Naive thymus-derived CD8-positive, alpha-beta T cell (primary cell): ENCODE measurements around the gene CUEDC2. TPM values are rescaled to one million over a fixed set of nuclear protein-coding genes. Genes with fewer than 3 reads are reported as not detected.
"Not testable (repeated sequence)": the region's sequence is repeated elsewhere in the genome, so short reads cannot be mapped to it uniquely, and the experiment has no call there.

Source experiments
- ATAC-seq, 2 donors: fragments of 150-1000 bp; cut with Tn5 transposase in 1 of 2; sonication (Bioruptor Pico), chemical (Tn5 transposase) in 1 of 2; 1 replicate in 1 of 2; 2 replicates in 1 of 2; pipeline ENCODE4 v1.10.0; 2021; ENCODE audit warnings: mild to moderate bottlenecking in 2 of 2, moderate library complexity in 2 of 2
- POLR2A ChIA-PET: fragments of 350-600 bp; sonication (Branson Sonifier 250); formaldehyde crosslinking; loops from one replicate; lab custom pipeline; 2021; ENCODE audit warnings: antibody characterized with exemption; lab: Charles Lee
- DNase-seq, 10 donors: peaks; one replicate each; pipeline versions ENCODE4 v3.0.0 to v3.0.0-alpha.2; 2020 to 2022
- H3K27ac Mint-ChIP-seq, 10 donors: one replicate each; pipeline ENCODE4 v1.8.0; 2020 to 2022; ENCODE audit warnings: mild to moderate bottlenecking in 10 of 10, mixed read lengths in 10 of 10, moderate library complexity in 4 of 10, inconsistent platforms in 1 of 10
- H3K27me3 Mint-ChIP-seq, 5 donors: one replicate each; pipeline ENCODE4 v1.8.0; 2021 to 2022; ENCODE audit warnings: mixed read lengths in 5 of 5
- H3K36me3 Mint-ChIP-seq, 3 donors: one replicate each; pipeline ENCODE4 v1.8.0; 2020 to 2022; ENCODE audit warnings: mixed read lengths in 3 of 3, mild to moderate bottlenecking in 2 of 3, inconsistent platforms in 1 of 3
- H3K4me1 Mint-ChIP-seq, 4 donors: one replicate each; pipeline ENCODE4 v1.8.0; 2021 to 2022; ENCODE audit warnings: mixed read lengths in 4 of 4
- H3K4me3 Mint-ChIP-seq, 10 donors: one replicate each; pipeline ENCODE4 v1.8.0; 2020 to 2022; ENCODE audit warnings: mild to moderate bottlenecking in 10 of 10, mixed read lengths in 10 of 10, moderate library complexity in 6 of 10, inconsistent platforms in 1 of 10
- H3K9me3 Mint-ChIP-seq, 9 donors: one replicate each; pipeline ENCODE4 v1.8.0; 2020 to 2022; ENCODE audit warnings: mixed read lengths in 9 of 9, mild to moderate bottlenecking in 3 of 9, inconsistent platforms in 1 of 9, moderate library complexity in 1 of 9
- polyA plus RNA-seq, 3 donors: library from polyadenylated mRNA; unstranded; fragments of 300-500 nt; fragmentation: Illumina TruSeq; gene quantifications; one replicate each; pipeline ENCODE4 v1.2.3, GENCODE V29; 2021
- total RNA-seq, 8 experiments: library from RNA in 2 of 8; stranded (reverse) in 2 of 8; gene quantifications; one replicate each; pipeline ENCODE4 v1.2.3 and lab custom pipeline; 2021 to 2026

CUEDC2 gene
- total and polyA plus RNA-seq, 5 experiments from 2014 or later, result 36.5 to 76.9 (median 60.6) TPM

GRCh38 chr10:102467318-102467717, 34.9 kb upstream of the CUEDC2 start:
- peaks cover 0 to 1% (median 0%) of the 10 kb centered on the region in 5 donors for H3K27me3 Mint-ChIP-seq
- ATAC-seq (no peak), DNase-seq (no peak)
- no peaks in the 10 kb centered on the region for H3K9me3 Mint-ChIP-seq
- H3K27ac Mint-ChIP-seq, result no peak overlapping the region
- no peak overlapping the region for H3K4me3 Mint-ChIP-seq
- peaks cover 12 to 18% (median 13%) of the 10 kb centered on the region in 4 donors for H3K4me1 Mint-ChIP-seq
- peaks cover 0 to 15% (median 5%) of the 10 kb centered on the region in 3 donors for H3K36me3 Mint-ChIP-seq
- POLR2A ChIA-PET, result interaction anchor here (2.6 kb wide), 1 partner anchor 17 kb away, joined by 12 read pairs; the partner anchor contains the start of gene C10orf95

DNA sequence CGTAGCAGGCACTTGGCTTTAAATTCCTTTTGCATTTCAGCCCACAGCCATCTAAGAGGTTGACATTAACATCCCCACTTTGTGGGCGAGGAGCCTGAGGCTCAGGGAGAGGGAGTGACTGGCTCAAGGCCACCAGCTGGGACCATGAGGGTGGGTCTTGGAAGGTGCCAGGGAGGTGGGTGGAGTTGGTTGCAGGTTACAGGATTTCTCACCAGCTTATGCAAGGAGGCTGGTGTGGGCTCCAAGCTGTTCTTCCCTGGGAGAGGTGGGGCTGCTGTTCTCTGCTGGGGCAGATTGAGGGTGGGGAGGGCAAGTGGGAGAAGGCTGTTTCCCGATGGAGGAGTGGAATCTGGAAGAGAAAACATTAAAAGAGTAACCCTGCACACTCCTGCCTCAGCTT, 33.1 kb upstream of the CUEDC2 start:
- Mint-ChIP-seq H3K4me1 (peaks cover 25 to 36% (median 31%) of the 10 kb centered on the region in 4 donors), H3K36me3 (peaks cover 0 to 15% (median 5%) of the 10 kb centered on the region in 3 donors), H3K4me3 (no peak overlapping the region), H3K27ac (peak overlapping the region in 1 of 10 donors; percentile 62), H3K9me3 (no peaks in the 10 kb centered on the region), H3K27me3 (peaks cover 0 to 1% (median 0%) of the 10 kb centered on the region in 5 donors)
- DNase-seq (no peak), ATAC-seq (no peak)
- POLR2A ChIA-PET, result interaction anchor here (2.6 kb wide), 1 partner anchor 15 kb away, joined by 12 read pairs; the partner anchor contains the start of gene C10orf95

GRCh38 chr10:102463983-102464382, 31.6 kb upstream of the CUEDC2 start:
- ATAC-seq, result no peak
- peaks cover 28 to 38% (median 31%) of the 10 kb centered on the region in 4 donors for H3K4me1 Mint-ChIP-seq
- peaks cover 0 to 10% (median under 1%) of the 10 kb centered on the region in 3 donors for H3K36me3 Mint-ChIP-seq
- POLR2A ChIA-PET, result interaction anchor here (0.7 to 1.4 kb wide), 4 partner anchors 33 to 83 kb away, joined by 4 to 5 read pairs (median 4); no protein-coding TSS in a partner anchor
- no peak overlapping the region for H3K27ac Mint-ChIP-seq
- peaks cover 0 to 1% (median 0%) of the 10 kb centered on the region in 5 donors for H3K27me3 Mint-ChIP-seq
- no peaks in the 10 kb centered on the region for H3K9me3 Mint-ChIP-seq
- DNase-seq, result no peak
- no peak overlapping the region for H3K4me3 Mint-ChIP-seq

DNA sequence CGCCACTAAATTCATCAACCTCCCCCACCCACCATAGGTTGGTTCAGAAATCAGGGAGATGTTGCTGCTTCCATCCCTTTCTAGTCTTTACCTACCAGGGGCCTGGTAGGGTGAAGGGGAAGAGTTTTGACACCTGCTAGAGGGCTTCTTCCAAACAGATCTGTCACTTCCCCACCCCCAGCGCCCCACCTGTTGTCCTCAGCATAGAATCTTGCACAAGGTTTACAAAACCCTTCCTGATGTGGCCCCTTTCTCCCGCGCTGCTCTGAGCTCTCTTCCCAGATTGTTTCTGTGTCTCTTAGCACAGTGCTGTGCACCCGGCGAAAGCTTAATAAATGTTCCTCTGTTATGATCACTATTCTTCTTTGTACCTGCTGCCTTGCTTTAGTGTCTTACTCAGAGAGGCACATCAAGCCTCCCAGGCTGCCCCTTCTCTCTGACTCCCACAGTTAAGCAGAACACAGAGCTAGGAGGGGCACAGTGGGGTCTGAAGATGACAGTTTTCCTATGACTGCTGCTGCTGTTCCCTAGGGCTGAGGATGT, 30.2 kb upstream of the CUEDC2 start:
- no peak for ATAC-seq
- POLR2A ChIA-PET, result interaction anchor here (0.7 to 5.4 kb wide), 7 partner anchors 12 to 233 kb away, joined by 3 to 109 read pairs (median 18); partner anchors contain the start of genes C10orf95 and CUEDC2
- peaks cover 0 to 6% (median 0%) of the 10 kb centered on the region in 3 donors for H3K36me3 Mint-ChIP-seq

DNA sequence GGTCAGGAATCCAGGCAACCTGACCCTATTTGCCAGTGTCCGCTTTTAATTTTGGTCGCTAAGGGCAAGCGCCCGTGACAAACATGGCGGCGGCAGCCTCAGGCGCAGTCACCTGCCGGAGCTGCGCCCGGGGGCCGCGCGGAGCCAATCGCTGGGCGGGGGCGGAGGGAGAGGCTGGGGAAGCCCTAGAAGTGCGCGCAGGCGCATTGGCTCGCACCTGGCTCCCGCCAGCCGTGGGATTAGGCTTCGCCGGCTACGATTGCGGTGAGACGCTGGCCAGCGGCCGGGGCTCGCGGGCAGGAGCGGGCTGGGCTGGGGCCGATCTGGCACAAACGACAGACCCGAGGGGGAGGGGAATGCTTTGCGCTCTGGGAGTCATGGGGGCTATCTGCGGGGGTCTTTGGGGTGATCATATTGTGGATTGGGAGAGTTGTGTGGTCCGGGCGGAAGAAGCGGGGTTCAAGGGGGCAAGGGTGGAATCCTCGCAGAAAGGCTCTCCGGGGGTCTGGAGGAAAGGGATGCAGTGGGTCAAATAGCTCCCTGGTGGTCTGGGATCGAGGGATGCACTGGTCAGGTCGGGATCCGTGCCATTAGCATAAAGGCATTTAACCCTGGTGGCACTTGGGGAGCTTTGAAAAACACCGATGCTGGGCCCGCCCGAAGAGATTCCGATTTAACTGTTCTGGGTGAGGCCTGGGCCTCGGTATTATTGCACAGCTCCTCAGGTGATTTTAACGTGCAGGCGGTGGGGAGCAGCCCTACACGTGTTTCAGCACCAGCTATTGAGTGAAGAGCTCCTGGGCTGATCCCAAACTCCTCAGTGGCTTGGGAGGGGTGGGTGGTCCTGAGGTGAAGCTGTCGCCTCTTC, 29.0 kb upstream of the CUEDC2 start:
- H3K27me3 Mint-ChIP-seq, result peaks cover 0 to 1% (median 0%) of the 10 kb centered on the region in 5 donors
- POLR2A ChIA-PET, result interaction anchor here (0.5 to 5.4 kb wide), 13 partner anchors 11 to 296 kb away, joined by 3 to 109 read pairs (median 8); partner anchors contain the start of genes ACTR1A, C10orf95, CUEDC2 and FBXL15

More for the DNA sequence above, 30.2 kb upstream of the CUEDC2 start:
- Mint-ChIP-seq H3K27me3 (peaks cover 0 to 1% (median 0%) of the 10 kb centered on the region in 5 donors), H3K9me3 (no peaks in the 10 kb centered on the region), H3K4me1 (peaks cover 28 to 42% (median 30%) of the 10 kb centered on the region in 4 donors), H3K27ac (peak overlapping the region in 4 of 10 donors; percentile 17 to 86 (median 51)), H3K4me3 (peak overlapping the region in 9 of 10 donors; percentile 63 to 98 (median 91))
- no peak for DNase-seq

GRCh38 chr10:102460836-102461186, 28.4 kb upstream of the CUEDC2 start:
- peak in 1 of 2 donors; percentile 18 for ATAC-seq
- H3K4me3 Mint-ChIP-seq, result peak overlapping the region; percentile 86 to 98 (median 92)
- H3K9me3 Mint-ChIP-seq, result no peaks in the 10 kb centered on the region
- no peak for DNase-seq
- peaks cover 28 to 44% (median 32%) of the 10 kb centered on the region in 4 donors for H3K4me1 Mint-ChIP-seq
- POLR2A ChIA-PET, result interaction anchor here (0.7 to 5.4 kb wide), 12 partner anchors 11 to 213 kb away, joined by 3 to 109 read pairs (median 9); partner anchors contain the start of genes ACTR1A, C10orf95, CUEDC2 and FBXL15
- H3K27me3 Mint-ChIP-seq, result peaks cover 0 to 1% (median 0%) of the 10 kb centered on the region in 5 donors
- peaks cover 0 to 3% (median 3%) of the 10 kb centered on the region in 3 donors for H3K36me3 Mint-ChIP-seq
- peak overlapping the region; percentile 57 to 91 (median 86) for H3K27ac Mint-ChIP-seq

More for the DNA sequence above, 29.0 kb upstream of the CUEDC2 start:
- H3K27ac Mint-ChIP-seq, result peak overlapping the region; percentile 73 to 93 (median 86)
- no peaks in the 10 kb centered on the region for H3K9me3 Mint-ChIP-seq
- peak overlapping the region; percentile 86 to 98 (median 92) for H3K4me3 Mint-ChIP-seq
- peak; percentile 85 to 95 (median 90) for DNase-seq
- H3K4me1 Mint-ChIP-seq, result peaks cover 28 to 44% (median 32%) of the 10 kb centered on the region in 4 donors
- peaks cover 0 to 2% (median under 1%) of the 10 kb centered on the region in 3 donors for H3K36me3 Mint-ChIP-seq
- ATAC-seq, result peak; percentile 99 to 100

GRCh38 chr10:102458656-102459055, 26.3 kb upstream of the CUEDC2 start:
- Mint-ChIP-seq H3K4me1 (peaks cover 27 to 43% (median 35%) of the 10 kb centered on the region in 4 donors), H3K36me3 (peaks cover 0 to 9% (median 3%) of the 10 kb centered on the region in 3 donors), H3K4me3 (peak overlapping the region in 1 of 10 donors; percentile 48), H3K9me3 (no peaks in the 10 kb centered on the region), H3K27me3 (peaks cover 0 to under 1% (median 0%) of the 10 kb centered on the region in 5 donors), H3K27ac (peak overlapping the region in 4 of 10 donors; percentile 44 to 88 (median 70))
- ATAC-seq (no peak), DNase-seq (no peak)
- POLR2A ChIA-PET, result interaction anchor here (0.7 to 5.4 kb wide), 3 partner anchors 9 to 193 kb away, joined by 3 to 109 read pairs (median 10); partner anchors contain the start of genes C10orf95 and CUEDC2

- Mint-ChIP-seq H3K4me1 (peaks cover 24 to 42% (median 34%) of the 10 kb centered on the region in 4 donors), H3K4me3 (peak overlapping the region in 2 of 10 donors; percentile 10 to 41), H3K27ac (peak overlapping the region in 9 of 10 donors; percentile 38 to 86 (median 56)), H3K27me3 (no peaks in the 10 kb centered on the region), H3K36me3 (peaks cover 0 to 15% (median 3%) of the 10 kb centered on the region in 3 donors), H3K9me3 (no peaks in the 10 kb centered on the region)
- ATAC-seq, result no peak
- no peak for DNase-seq
- POLR2A ChIA-PET, result interaction anchor here (0.6 to 2.5 kb wide), 2 partner anchors 9 to 25 kb away, joined by 4 to 10 read pairs; partner anchors contain the start of gene CUEDC2
Observed at GRCh38 chr10:102457591-102458150, 25.3 kb upstream of the CUEDC2 start.

DNA sequence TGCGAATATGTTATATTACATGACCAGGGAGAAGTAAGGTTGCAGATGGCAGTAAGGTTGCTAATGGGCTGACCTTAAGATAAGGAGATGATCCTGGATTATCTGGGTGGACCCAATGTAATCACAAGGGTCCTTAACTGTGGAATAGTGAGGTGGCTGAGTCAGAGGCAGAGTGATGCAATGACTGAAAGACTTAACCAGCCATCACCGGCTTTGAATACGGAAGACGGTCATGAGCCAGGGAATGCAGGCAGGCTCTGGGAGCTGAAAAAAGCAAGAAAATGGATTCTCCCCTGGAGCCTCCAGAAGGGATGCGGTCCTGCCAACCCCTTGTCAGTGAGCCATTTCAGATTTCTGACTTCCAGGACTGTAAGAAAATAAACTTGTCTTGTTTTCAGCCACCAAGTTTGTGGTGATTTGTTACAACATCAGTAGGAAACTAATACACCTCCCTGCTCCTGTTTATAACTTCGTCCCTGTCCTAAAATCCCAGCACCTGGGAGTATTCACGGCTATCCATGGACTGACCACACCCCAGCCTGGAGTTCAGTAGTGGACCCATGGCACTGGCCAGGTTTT, 23.6 kb upstream of the CUEDC2 start:
- no peak for ATAC-seq
- no peak for DNase-seq

DNA sequence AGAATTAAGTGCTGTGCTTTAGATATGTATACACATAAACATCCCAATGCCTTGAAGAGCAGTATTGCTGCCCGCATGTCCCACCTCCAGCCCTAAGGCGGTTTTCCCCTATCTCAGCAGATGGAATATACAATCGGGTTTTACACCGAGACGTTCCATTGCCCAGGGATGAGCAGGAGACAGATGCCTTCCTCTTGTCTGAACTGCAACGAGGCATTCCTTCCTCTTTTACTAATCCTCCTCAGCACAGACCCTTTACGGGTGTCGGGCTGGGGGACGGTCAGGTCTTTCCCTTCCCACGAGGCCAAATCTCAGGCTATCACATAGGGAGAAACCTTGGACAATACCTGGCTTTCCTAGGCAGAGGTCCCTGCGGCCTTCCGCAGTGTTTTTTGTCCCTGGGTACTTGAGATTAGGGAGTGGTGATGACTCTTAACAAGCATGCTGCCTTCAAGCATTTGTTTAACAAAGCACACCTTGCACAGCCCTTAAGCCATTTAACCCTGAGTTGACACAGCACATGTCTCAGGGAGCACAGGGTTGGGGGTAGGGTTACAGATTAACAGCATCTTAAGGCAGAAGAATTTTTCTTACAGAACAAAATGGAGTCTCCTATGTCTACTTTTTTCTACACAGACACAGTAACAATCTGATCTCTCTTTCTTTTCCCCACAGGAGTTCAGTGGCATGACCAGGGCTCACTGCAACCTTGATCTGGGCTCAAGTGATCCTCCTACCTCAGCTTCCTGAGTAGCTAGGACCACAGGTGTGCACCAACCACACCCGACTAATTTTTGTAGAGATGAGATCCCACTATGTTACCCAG, 22.5 kb upstream of the CUEDC2 start:
- H3K4me1 Mint-ChIP-seq, result peaks cover 12 to 32% (median 21%) of the 10 kb centered on the region in 4 donors
- H3K36me3 Mint-ChIP-seq, result peaks cover 0 to 22% (median 3%) of the 10 kb centered on the region in 3 donors
- DNase-seq, POLR2A ChIA-PET, H3K27me3 Mint-ChIP-seq, ATAC-seq, H3K9me3 Mint-ChIP-seq: not testable (repeated sequence)
- H3K4me3 Mint-ChIP-seq, result peak overlapping the region in 1 of 10 donors; percentile 11
- peak overlapping the region in 6 of 10 donors; percentile 33 to 85 (median 66) for H3K27ac Mint-ChIP-seq

More for the DNA sequence above, 23.6 kb upstream of the CUEDC2 start:
- H3K9me3 Mint-ChIP-seq, result no peaks in the 10 kb centered on the region
- H3K4me3 Mint-ChIP-seq, result no peak overlapping the region
- peaks cover 0 to 22% (median 3%) of the 10 kb centered on the region in 3 donors for H3K36me3 Mint-ChIP-seq
- peaks cover 15 to 40% (median 26%) of the 10 kb centered on the region in 4 donors for H3K4me1 Mint-ChIP-seq
- H3K27me3 Mint-ChIP-seq, result no peaks in the 10 kb centered on the region
- H3K27ac Mint-ChIP-seq, result peak overlapping the region in 5 of 10 donors; percentile 38 to 78 (median 58)
- POLR2A ChIA-PET, result no interaction called here
